ENCODE data around the gene TRIM7.

DNA sequence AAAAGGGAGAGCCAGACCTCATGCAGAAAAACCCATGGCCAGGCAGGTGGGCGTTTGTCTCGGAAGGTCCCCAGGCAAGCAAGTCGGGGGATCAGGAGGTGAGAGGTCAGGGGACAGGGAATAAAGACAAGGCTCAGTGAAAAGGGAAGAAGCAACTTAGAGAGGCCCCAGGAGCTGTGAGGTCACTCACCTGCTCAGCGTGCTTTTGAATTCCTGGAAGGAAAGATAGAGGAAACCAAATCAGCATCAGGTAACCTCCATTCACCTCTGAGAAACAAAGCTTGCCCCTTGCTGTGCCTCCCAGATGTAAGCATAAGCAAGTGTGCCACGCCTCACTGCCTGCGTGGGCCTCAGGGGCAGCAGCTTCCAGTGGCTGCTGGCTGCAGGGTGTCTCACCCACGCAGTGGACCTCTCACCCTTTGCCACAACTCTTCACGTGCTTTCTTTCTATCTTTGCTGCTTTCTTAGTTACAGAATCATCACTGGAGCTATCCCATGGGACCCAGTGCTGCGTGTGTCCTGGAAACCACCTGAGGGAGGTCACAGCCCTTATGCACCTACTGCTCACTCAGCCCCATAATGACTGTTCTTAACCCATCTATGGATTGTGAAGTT, 6.0 kb downstream of the TRIM7 start:
- TF ChIP-seq, protein P1, sequence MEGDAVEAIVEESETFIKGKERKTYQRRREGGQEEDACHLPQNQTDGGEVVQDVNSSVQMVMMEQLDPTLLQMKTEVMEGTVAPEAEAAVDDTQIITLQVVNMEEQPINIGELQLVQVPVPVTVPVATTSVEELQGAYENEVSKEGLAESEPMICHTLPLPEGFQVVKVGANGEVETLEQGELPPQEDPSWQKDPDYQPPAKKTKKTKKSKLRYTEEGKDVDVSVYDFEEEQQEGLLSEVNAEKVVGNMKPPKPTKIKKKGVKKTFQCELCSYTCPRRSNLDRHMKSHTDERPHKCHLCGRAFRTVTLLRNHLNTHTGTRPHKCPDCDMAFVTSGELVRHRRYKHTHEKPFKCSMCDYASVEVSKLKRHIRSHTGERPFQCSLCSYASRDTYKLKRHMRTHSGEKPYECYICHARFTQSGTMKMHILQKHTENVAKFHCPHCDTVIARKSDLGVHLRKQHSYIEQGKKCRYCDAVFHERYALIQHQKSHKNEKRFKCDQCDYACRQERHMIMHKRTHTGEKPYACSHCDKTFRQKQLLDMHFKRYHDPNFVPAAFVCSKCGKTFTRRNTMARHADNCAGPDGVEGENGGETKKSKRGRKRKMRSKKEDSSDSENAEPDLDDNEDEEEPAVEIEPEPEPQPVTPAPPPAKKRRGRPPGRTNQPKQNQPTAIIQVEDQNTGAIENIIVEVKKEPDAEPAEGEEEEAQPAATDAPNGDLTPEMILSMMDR (optimal IDR thresholded peaks at IDR 0.05 in 1 of 3, IDR thresholded peaks at IDR 0.05 in 1 of 3, conservative IDR thresholded peaks at IDR 0.05 in 1 of 3; ENCODE audit: extremely low read depth in 1 of 3, insufficient read depth in 2 of 3, low read length in 3 of 3) = no peak
- TF ChIP-seq EZH2 (IDR thresholded peaks at IDR 0.05; ENCODE audit: low read length) = no peak

Measured in keratinocyte (primary cell).